AG08395 (cell line): ENCODE measurements around the gene RHCG.
A peak's percentile ranks its signal among the peaks of the same experiment; 100 is the strongest.
"Not testable (repeated sequence)": the region's sequence is repeated elsewhere in the genome, so short reads cannot be mapped to it uniquely, and the experiment has no call there.

Experiments used
- DNase-seq: peaks from one replicate; pipeline ENCODE4 v3.0.0; 2012; ENCODE audit warnings: mixed read lengths, low spot score

The RHCG gene

DNA sequence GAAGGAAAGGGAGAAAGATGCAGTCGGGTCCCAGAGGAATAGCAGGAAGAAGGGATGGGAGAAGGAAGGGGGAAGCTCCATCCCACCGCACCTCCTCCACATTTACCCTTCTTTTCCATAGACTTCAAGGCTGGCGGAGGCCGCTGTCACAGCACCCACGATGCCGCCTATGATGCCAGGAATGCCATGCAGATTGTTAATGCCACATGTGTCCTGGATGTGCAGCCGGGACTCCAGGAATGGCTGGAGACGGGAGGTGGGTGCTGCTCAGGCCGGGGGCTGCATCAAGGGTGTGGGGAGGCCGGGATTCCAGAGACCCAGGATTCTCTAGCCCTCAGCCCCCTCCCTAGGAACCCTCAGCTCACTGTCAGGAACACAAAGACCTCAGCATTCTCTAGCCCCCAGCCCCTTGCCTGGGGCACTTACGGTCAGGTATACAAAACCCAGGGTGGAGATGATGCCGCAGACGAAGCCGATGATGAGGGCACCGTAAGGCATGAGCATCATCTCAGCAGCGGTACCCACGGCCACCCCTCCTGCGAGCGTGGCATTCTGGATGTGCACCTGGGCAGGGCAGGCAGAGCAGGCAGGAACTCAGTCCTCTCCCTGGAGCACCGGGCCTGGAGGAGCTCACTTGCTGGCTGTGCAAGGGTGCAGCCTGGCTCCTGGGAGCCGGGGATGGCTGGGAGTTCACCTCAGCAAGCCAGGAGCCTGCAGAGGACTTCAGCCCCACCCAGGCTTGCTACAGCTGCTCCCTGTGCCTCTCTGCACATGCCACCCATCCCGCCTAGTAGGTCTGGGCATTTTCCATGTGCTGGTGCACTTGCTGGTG, 18.8 kb downstream of the RHCG start:
- no peak for DNase-seq

DNA sequence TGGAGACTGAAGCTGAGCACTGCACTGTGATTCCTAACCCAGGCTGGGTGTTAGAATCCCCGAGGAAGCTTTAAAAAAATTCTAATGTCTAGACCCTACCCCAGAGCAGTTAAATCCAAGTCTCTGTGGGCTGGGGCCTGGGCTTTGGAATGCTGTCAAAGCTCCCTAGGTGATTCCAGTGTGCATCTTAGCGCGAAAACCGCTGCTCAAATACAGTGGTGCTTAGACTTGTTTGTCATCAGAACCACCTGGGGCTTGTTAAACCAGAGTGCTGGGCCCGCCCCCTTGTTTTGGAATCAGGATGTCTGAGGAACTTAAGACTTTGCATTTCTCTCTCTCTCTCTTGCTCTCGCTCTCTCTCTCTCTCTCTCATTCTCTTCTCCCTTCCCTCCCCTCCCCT, 20.7 kb downstream of the RHCG start:
- DNase-seq, result no peak

DNA sequence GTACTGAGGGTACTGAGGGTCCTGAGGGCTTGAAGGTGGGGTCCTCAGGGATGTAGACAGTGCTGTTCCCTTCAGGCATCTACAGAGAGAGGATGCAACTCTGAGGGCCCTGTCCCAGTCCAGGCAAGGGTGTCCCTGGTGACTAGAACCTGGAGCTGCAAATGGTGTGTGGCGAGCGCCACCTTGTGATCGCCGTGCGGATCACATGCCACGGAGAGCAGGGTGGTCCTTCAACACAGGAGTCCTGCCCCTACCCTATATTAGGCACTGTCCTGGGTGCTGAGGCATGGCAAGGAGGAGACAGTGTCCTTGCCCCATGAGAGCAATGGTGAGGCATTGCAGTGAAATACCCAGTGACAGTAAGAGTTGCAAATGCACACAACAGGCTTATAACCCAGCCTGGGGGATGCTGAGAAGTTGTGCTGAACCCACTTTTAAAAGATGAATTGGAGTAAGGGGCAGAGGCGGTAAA, 23.6 kb downstream of the RHCG start:
- DNase-seq, result peak; percentile 73

DNA sequence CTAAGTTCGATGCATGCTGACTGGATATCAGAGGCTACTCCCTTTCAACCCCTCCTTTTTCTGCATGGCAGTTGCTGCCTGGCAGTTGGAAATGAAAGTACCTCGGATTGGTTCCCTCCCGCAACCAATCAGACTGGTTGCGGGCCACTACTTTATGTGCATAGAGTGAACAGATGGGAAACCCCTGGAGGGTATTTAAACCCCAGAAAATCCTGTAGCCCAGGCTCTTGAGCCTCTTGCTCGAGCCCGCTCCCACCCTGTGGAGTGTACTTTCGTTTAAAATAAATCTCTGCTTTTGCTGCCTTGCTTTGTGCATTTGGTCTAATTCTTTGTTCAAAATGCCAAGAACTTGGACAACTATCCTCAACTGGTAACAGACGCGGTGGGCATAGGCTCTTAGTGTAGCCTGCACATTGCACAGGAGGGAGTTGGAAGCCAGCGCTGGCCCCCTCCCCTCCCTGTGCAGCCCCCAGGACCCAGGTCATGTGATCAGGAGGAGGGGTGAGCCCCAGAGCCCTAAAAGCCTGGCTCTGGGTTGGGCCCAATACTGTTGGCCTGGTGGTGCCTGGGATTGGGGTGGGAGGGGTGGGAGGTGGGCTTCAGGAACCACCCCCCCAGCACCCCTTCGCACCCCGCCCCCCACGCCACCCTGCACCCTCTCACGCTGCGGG, 26.8 kb downstream of the RHCG start:
- no peak for DNase-seq

DNA sequence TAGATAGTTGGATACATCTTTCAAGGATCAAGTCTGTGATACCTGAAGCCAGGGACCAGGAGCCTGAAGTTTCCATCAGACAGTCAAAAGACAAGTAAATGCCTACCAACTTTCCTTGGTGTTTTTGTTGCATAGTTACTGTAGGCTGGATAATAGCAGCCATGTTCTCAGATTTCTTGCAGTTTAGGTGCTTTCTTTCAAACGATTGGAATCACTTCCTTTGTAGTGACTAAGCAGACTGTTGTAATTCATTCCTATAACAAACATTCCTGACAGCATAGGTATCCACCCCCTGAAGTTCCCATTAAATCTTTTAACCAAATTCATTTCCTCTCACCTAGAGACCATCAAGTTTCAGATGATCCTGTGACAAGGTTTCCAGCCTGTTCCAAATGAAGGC, 27.6 kb downstream of the RHCG start:
- DNase-seq, result not testable (repeated sequence)

DNA sequence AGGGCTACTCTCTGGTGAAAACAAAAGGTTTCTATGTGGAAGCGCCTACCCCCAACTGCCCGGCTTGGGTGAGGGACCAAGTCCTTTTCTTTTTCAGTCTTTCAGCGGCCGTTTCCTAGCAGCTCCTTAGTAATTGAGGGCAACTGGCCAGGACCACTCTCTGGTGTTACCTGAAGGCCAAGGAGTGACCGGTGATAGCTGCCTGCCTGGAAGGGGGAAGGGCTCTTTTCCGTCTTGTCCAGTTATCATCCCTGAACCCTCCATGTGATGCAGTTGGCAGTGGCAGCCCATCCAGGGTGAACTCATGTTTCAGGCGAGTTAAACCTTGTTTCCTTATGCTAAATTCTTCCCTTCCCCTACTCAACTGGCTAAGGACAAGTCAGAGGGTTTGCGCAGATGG, 33.3 kb downstream of the RHCG start:
- DNase-seq, result no peak

DNA sequence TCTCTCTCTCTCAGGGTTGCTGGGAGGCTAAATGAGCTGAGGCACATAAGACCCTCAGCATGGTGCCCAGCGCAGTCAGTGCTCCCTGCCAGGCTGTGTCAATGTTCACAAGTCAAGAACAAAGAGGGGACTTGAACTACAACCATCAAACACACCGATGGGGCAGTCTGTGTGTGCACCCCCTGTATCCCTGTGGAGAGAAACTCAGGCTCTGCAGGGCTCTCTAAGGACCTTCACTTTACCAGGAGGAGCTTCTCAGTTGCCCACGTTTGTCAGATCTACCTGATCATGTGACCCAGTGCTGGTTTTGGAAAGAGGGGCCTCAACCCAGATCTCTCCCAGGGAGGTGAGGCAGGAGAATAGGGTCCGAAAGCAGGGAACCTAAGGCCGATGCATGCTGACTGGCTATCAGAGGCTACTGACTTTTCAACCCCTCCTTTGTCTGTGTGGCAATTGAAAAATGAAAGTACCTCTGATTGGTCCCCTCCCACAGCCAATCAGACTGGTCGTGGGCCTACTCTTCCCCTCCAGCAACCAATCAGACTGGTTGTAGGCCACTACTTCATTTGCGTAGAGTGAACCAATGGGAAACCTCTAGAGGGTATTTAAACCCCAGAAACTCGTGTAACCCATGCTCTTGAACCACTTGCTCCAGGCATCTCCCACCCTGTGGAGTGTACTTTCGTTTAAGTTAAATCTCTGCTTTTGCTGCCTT, 34.0 kb downstream of the RHCG start:
- DNase-seq, result peak; percentile 29

DNA sequence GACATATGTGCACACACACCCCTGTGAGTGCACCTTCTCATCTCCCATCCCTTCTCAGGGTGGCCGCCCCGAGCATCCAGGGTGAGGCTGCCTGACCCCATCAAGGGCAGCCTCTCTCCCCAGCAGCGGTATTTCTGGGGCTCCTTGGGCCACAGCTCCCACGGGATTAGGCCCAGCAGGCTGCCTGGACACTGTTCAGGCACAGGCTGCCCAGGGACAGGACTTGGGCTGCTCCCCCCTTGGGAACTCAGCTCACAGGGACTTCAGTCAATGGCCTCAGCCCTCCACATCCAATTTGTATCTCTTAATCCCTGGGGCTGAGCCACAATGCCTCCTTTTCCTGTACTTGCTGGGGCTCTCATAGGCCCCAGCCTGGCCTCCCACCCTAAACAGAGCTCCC, 35.0 kb downstream of the RHCG start:
- no peak for DNase-seq

DNA sequence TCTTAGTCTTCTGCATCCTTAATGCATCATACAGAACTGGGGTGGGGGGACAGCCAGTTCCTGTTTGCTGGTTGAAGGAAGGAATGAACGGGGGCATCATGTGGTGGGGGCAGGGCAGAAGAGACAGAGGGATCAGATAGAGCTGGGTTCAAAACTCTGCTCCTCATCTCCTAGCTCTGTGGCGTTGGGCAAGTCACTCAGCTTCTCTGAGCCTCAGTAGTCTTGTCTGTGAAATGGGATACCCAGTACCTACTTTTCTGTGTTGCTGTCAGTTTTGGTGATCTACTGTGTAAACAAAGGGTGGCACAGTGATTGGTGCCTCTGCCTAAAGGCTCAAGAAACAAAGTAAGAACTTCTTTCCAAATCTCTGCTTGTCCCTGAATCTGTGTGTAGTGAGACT, 36.3 kb downstream of the RHCG start:
- DNase-seq, result no peak

DNA sequence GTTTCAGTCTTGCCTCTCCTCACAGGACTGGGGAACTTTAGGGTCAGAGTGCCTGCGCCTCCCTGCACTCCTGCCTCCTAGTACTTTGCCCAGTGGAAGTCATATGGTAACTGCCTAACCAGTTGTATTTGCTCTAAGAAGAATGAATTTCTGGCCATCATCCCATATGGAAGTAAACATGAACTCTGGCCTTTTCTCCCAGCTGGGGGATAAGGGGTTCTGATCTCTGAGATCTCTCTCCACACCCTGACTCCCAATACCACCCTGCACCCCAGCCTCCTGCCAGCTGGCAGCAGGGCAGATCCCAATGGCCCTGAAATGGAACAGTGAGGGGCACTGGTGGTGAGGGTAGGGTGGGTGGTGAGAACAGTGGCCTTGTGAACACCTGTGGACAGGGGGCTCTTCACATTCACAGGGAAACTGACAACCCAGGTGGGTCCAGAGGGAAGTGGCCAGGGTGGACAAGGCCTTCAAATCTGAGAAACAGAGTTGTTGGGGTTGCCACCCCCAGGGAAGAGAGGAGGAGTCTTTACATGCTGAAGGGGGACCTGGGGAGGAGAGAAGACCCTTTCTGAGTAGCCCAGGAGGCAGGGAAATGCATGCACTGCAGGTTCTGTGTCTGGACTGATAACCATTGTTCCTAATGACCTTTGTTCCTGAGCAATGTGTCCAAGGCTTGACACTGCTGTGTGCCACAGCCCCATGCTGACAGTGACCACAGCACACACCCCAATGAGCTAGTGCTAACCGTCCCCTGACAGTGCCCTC, 36.9 kb downstream of the RHCG start:
- DNase-seq, result no peak

DNA sequence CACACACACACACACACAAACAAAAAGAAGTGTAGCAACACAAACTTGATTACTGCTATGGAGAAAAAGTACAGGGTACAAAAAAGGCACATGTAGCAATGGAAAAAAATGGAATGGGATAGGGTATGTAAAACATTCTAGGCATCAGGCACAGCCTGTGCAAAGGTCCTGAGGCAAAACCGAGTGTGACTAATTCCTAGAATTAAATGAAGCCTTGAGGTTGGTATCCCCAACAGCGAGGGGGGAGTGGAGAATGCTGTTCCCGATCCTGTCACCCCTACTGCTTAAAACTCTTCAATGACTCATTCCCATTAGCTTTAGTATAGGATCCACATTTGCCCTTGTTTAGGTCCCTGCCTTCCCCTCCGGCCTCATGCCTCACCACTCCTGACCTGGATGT, 37.9 kb downstream of the RHCG start:
- no peak for DNase-seq

DNA sequence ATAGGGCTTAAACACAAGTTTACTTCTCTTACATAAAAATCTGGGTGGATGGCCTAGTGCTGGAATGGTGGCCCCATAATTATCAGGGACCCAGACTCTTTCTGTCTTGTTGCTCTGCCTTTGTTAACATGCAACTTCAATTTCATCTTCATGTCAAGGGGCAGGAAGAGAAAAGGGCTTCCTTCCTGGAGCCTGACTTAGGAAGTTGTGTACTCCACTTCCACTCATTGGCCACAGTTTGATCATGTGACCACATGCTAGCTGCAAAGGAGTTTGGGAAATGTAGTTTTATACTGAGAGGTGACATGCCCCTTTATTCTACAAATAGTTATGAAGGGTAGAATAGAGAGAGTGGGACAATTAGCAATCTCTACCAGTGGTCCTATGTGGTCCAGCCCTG, 39.3 kb downstream of the RHCG start:
- peak; percentile 45 for DNase-seq

DNA sequence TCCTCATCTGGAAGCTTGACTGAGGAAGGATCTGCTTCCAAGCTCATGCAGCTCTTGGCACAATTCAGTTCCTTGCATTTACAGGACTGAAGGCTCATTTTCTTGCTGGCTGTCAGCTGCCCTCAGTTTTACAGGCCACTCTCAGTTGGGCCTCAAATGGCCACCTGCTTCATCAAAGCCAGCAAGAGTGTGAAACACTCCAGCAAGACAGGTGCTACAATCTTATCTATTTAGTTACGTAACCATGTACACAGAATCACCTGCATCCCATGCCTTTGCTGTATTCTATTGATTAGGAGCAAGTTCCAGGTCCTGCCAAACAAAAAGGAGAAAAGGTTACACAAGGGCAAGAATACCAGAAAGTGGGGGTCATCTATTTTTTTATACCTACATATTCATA, 40.8 kb downstream of the RHCG start:
- no peak for DNase-seq

DNA sequence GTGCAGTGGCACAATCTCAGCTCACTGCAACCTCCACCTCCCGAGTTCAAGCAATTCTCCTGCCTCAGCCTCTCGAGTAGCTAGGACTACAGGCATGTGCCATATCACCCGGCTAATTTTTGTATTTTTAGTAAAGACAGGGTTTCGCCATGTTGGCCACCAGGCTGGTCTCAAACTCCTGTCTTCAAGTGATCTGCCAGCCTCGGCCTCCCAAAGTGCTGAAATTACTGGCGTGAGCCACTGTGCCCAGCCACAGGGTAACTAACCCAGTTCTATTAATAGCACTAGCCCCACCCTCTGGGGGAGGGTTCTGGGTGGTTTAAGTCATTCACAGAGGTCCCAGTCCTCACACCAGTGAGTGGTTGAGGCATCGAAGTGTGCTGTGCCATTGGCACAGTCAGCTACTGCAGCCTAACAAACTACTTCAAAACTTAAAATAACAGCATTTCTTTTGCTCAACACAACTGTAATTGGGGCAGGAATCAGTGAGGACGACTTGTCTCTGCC, 44.0 kb downstream of the RHCG start:
- no peak for DNase-seq

DNA sequence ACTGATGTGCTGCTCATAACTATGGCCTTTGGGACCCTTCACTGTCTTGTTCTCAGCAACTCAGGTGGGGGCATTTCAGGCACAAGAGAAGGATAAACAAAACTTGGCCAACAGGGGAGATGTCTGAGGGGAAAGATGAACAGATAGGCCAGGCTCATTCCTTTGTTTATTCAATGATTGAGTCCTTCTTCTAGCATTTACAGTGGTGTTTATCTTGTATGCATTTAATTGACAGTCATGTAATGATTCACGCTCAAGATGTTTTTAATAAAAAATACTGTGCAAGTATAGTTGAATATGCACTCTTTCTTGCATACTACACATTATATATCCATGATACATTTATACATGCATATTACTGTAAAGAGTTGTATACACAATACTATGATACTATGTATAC, 44.5 kb downstream of the RHCG start:
- no peak for DNase-seq

DNA sequence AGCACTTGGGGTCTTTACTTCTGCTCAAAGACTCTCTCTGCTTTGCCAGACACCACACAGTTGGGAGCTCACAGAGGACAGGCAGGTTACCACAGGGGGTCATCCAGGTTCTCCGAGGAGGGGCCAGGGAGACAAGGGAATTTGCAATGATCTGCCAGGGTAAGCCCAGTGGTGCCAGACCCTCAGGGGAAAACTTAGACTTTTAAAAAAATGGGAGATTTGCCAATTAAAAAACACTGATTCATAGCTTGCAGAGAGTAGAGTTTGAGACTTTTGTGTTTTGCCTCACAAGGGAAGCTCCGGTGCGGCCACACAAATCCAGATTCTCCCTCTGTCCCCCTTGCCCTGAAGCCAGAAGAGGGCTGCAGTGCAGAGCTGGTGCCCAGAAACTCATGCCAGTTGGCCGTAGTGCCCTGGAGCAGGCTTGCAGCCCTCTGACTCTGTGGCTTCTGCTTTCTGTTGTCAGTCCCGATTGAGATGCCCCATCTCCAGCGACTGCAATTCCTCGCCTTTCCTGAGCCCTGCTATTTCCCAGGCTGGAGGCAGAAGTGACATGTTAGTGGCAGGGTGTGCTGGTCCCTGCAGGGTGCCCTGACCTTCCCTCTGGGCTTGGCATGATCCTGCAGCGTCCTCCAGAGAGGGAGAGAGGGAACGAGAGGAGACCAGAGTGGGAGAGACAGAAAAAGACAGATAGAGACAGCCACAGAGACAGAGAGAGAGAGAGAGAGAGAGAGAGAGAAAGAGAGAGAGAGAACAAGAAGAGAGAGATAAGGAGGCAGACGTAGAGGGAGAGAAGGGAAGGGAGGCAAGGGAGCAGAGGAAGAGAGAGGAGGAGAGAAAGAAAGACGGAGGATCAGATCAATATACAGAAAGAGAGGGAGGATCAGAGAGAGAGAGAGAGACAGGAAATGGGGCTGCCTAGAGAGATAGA, 46.0 kb downstream of the RHCG start:
- no peak for DNase-seq

DNA sequence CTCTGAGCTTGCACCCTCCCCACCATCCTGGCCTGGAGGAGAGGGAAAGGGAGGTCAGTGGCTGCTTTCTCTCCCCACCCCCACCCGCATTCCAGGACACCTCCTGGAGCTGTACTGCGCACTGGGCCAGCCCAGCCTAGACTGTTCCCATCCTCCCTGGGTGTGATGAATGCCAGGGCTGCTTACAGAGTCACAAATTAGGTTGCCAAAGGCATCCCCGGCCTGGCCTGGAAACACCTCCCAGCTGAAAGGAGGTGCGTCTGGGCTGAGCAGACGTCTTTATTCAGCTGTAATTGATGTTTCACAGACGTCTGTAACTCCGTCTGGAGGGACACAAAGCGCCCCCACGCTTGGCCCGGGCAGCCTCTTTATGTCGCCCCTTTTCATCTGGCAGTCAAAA, 47.6 kb downstream of the RHCG start:
- DNase-seq, result no peak

DNA sequence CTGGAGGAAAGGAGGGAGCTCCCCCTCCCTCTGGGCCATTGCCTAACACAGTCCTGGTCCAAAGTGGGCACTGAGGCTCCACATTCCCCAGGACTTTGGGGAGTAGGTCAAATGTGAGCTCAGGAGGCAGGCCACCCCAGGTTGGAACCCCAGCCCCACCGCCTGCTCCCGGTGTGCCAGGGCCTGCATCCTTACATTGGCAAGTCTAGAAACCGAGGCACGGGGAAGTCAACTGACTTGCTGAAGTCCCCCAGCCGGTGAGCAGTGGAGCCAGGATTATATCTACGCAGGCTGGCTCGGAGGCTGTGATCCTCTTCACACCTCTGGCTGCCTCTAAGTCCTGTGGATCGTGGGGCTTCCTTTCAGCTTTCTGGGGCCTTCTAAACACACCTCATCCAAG, 48.7 kb downstream of the RHCG start:
- no peak for DNase-seq

DNA sequence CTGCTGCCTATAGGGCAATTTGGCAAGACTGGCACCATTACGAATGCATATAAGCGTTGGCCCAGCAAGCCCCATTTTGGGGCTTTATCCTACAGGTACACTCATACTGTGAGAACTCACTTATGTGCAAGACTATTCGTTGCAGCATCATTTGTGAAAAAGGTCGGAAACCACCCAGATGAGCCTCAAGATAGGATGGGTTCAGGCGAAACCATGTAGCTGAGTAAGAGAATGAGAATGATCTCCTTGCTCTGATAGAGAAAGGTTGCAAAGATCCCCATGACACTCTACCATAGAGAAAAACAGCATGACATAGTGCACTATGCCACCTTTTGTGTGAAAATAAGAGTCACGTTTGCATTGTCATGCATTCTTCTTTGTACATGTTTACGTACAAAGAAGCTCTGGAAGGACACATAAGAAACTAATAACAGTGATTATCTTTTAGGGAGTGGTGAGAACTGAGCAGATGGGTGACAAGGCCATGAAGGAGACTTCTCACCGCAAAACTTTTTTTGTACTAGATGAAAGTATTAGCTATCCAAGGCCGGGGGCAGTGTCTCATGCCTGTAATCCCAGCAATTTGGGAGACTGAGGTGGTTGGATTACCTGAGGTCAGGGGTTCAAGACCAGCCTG, 50.0 kb downstream of the RHCG start:
- no peak for DNase-seq

DNA sequence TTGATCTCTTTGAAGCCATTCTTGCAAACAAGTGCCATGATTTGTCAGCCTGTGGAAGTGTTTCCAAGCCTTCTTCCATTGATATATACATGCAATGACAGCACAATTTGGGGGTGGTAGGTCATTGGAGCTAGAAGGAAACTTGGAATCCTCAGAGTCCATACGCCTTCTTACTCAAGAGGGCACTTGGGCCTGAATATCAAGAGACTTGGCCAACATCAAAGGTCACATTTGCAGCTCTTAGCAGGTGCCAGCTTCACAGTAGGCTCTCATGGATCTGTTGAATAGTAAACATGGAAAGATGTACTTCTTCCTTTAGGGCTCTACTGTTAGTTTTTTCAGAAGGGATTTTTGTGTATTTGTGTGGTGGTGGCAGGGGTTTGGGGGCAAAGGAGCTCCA, 50.9 kb downstream of the RHCG start:
- DNase-seq, result no peak
